Measurements from ENCODE around the gene BPIFB2. TPM values are rescaled to one million over a fixed set of nuclear protein-coding genes. Genes with fewer than 3 reads are reported as not detected.

Gene BPIFB2
- total RNA-seq, 4 donors from 2014 or later = 0.13 to 138 (median 0.15) TPM; not detected in 1

DNA sequence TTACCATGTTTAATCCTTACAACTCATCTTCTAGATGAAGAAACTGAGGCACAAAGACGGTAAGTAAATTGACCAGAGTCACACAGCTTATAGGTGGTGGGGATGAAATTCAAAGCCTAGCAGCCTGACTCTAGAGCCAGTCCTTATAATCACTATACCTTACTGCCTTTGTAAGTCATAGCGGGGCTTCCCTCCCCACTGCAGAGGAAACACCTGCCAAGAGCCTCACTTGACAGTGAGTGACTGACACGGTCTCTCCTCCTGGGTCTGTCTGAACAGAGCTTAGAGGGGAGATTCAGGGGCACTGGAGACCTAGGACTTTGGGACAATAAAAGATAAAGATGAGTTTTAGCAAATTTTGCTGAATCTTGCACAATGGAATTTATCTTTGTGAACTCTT lies 16.1 kb upstream of the BPIFB2 start:
- H3K9me3 ChIP-seq = peaks cover 0 to 14% (median 0%) of the 10 kb centered on the region in 3 donors
- H3K27ac ChIP-seq = no peak overlapping the region
- no peak for ATAC-seq
- 69 to 77% methylated on average over 2 of the region's 3 CpGs for WGBS, 2 donors (ENCODE audit: low coverage in 1 of 2)
- H3K4me3 ChIP-seq = no peak overlapping the region
- H3K4me1 ChIP-seq = no peaks in the 10 kb centered on the region
- TF ChIP-seq POLR2AphosphoS5 (IDR thresholded peaks at IDR 0.05) (no peak), POLR2A (IDR thresholded peaks at IDR 0.05) (no peak), EP300 (IDR thresholded peaks at IDR 0.05) (no peak)
- TF ChIP-seq, protein P1, sequence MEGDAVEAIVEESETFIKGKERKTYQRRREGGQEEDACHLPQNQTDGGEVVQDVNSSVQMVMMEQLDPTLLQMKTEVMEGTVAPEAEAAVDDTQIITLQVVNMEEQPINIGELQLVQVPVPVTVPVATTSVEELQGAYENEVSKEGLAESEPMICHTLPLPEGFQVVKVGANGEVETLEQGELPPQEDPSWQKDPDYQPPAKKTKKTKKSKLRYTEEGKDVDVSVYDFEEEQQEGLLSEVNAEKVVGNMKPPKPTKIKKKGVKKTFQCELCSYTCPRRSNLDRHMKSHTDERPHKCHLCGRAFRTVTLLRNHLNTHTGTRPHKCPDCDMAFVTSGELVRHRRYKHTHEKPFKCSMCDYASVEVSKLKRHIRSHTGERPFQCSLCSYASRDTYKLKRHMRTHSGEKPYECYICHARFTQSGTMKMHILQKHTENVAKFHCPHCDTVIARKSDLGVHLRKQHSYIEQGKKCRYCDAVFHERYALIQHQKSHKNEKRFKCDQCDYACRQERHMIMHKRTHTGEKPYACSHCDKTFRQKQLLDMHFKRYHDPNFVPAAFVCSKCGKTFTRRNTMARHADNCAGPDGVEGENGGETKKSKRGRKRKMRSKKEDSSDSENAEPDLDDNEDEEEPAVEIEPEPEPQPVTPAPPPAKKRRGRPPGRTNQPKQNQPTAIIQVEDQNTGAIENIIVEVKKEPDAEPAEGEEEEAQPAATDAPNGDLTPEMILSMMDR (IDR thresholded peaks at IDR 0.05) = no peak
- no peaks in the 10 kb centered on the region for H3K36me3 ChIP-seq
- peaks cover 16% of the 10 kb centered on the region for H3K27me3 ChIP-seq

DNA sequence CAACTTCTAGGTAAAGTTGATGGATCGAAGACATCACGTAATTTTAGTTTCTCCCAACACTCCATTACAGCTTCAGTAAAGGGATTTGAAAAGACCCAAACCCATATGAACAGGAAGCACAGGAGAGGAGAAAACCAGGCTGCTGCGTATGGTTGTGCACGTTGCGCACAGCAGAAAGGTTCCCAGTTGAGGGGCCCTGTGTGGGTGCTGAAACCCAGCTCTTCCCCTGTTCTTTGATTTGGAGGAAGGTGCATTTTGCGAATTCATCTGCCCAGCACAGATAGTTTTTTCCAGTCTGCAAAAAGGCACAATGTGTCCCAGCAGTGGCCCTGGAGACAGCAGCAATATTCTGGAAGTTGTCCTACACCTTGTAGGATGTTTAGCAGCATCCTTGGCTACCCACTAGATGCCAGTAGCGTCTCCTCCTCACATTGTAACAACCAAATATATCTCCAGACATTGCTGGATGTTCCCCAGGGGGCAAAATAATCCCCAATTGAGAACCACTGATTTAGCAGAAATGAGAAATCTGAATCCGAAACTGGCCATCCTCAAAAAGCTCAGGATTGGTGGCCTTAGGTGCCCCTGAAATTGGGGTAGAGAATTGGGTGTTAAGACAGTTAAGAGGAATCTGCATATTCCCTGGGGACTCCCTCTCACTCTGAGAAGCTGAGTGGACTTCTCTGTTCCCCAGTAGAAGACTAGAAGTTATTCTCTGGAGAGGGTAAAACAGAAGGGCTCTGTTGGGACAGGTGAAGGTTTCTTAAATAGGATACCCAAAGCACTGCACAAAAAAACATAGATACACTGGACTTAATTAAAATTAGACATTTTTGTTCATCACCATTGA lies 15.5 kb upstream of the BPIFB2 start:
- TF ChIP-seq POLR2AphosphoS5 (IDR thresholded peaks at IDR 0.05) (no peak), POLR2A (IDR thresholded peaks at IDR 0.05) (no peak), EP300 (IDR thresholded peaks at IDR 0.05) (no peak)
- TF ChIP-seq, protein P1 (IDR thresholded peaks at IDR 0.05) = no peak
- H3K4me1 ChIP-seq = no peaks in the 10 kb centered on the region
- peaks cover 0 to 14% (median 0%) of the 10 kb centered on the region in 3 donors for H3K9me3 ChIP-seq
- ATAC-seq = no peak
- H3K27me3 ChIP-seq = peaks cover 16% of the 10 kb centered on the region
- 74 to 79% methylated on average over 6 to 7 of the region's 8 CpGs for WGBS, 2 donors (ENCODE audit: low coverage in 1 of 2)
- H3K4me3 ChIP-seq = no peak overlapping the region
- no peak overlapping the region for H3K27ac ChIP-seq
- H3K36me3 ChIP-seq = no peaks in the 10 kb centered on the region

DNA sequence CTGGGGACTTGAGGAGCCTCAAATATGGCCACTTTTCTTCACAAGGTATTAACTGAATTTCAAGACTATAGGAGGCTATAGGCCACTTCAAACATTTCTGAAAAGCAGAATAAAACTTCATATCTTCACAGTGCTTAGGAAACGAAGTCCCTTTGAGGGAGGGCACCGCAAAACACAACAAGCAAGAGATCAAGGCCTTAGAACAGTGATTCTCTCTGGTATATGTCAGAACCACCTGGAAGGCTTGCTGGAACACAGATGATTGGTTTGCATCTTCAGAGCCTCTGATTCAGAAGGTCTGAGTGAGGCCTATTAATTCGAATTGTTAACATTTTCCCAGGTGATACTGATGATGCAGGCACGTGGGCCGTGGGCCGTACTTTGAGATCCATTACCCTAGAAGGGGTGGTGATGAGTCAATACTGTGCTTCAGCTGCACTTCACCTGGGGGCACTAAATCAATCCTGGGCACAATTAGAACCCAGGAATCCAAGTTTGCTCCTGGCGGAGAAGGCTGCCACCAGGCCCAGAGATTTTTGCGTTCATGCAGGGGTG lies 13.9 kb upstream of the BPIFB2 start:
- Histone ChIP-seq H3K27ac (no peak overlapping the region), H3K27me3 (peaks cover 16% of the 10 kb centered on the region), H3K4me3 (no peak overlapping the region), H3K9me3 (peaks cover 0 to 14% (median 0%) of the 10 kb centered on the region in 3 donors), H3K36me3 (no peaks in the 10 kb centered on the region), H3K4me1 (no peaks in the 10 kb centered on the region)
- WGBS, 2 donors (ENCODE audit: low coverage in 1 of 2) = 73 to 79% methylated on average over 2 to 5 of the region's 8 CpGs
- TF ChIP-seq EP300 (IDR thresholded peaks at IDR 0.05) (no peak), POLR2AphosphoS5 (IDR thresholded peaks at IDR 0.05) (no peak), POLR2A (IDR thresholded peaks at IDR 0.05) (no peak)
- TF ChIP-seq, protein P1 (IDR thresholded peaks at IDR 0.05) = no peak
- ATAC-seq = no peak

DNA sequence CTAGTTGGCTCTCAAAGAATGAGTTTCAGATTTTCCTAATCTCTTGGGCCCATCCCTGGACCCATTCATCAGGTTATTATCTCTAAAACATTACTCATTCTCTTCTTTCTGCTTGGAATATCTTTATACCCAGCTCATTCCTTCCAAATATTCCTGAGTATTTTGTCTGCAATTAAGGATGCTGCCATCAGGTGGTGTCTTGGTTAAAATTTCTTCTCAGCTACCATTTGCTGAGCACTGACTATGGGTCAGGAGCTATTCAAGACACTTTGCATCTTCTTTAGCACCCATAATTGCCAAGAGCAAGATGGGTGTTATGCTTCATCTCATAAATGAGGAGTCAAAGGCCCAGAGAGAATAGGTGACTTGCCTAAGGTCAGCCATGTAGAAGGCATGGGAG lies 11.7 kb upstream of the BPIFB2 start:
- no peak for ATAC-seq
- Histone ChIP-seq H3K4me1 (no peaks in the 10 kb centered on the region), H3K27me3 (peaks cover 18% of the 10 kb centered on the region), H3K9me3 (peaks cover 0 to 14% (median 0%) of the 10 kb centered on the region in 3 donors), H3K4me3 (no peak overlapping the region), H3K27ac (no peak overlapping the region), H3K36me3 (no peaks in the 10 kb centered on the region)
- TF ChIP-seq POLR2AphosphoS5 (IDR thresholded peaks at IDR 0.05) (no peak), POLR2A (IDR thresholded peaks at IDR 0.05) (no peak), EP300 (IDR thresholded peaks at IDR 0.05) (no peak)
- TF ChIP-seq, protein P1 (IDR thresholded peaks at IDR 0.05) = no peak

DNA sequence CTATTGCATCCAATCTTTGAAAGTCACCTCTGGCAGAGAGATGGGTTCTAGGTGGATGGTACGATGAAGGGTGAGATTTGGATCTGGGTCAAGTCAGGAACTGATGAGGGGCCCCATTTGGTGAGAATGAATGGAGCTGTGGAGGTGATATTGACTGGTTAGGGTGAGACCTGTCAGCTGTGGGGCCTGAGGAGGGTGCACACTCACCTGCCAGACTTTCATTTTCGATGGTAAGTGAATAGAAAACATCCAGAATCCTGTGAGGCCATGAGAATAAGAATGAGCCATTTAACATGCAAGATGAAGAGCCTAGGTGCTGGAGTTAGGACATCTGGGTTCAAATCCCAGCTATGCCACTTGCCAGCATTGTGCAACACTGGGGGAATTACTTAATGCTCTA lies 10.1 kb upstream of the BPIFB2 start:
- WGBS, 2 donors (ENCODE audit: low coverage in 1 of 2) = 63 to 75% methylated on average over 2 of the region's 2 CpGs
- Histone ChIP-seq H3K4me3 (no peak overlapping the region), H3K36me3 (no peaks in the 10 kb centered on the region), H3K9me3 (peaks cover 0 to 14% (median 0%) of the 10 kb centered on the region in 3 donors), H3K27ac (no peak overlapping the region), H3K27me3 (peaks cover 11% of the 10 kb centered on the region), H3K4me1 (no peaks in the 10 kb centered on the region)
- TF ChIP-seq POLR2AphosphoS5 (IDR thresholded peaks at IDR 0.05) = no peak
- TF ChIP-seq POLR2A (IDR thresholded peaks at IDR 0.05) = no peak
- no peak for ATAC-seq
